Ishikawa (cell line): ENCODE measurements around the gene WDR62.

Source experiments
- CEBPB ChIP-seq: IDR thresholded peaks from 2 replicates; pipeline ENCODE4 v1.6.1; 2012
- CREB1 ChIP-seq: IDR thresholded peaks from 2 replicates; pipeline ENCODE4 v1.6.1; 2012; ENCODE audit warnings: low read depth
- EGR1 ChIP-seq: IDR thresholded peaks from 2 replicates; pipeline ENCODE4 v1.6.1; 2012
- EP300 ChIP-seq: IDR thresholded peaks from 2 replicates; pipeline ENCODE4 v1.6.1; 2012; ENCODE audit warnings: borderline replicate concordance
- FOXM1 ChIP-seq: IDR thresholded peaks from 2 replicates; pipeline ENCODE4 v1.6.1; 2012; ENCODE audit warnings: low read depth, borderline replicate concordance
- MAX ChIP-seq: IDR thresholded peaks from 2 replicates; pipeline ENCODE4 v1.6.1; 2012
- NFIC ChIP-seq: IDR thresholded peaks from 2 replicates; pipeline ENCODE4 v1.6.1; 2012
- RAD21 ChIP-seq: IDR thresholded peaks from 2 replicates; pipeline ENCODE4 v1.6.1; 2012; ENCODE audit warnings: low read depth
- REST ChIP-seq: IDR thresholded peaks from 2 replicates; pipeline ENCODE4 v1.6.1; 2012; ENCODE audit warnings: low read depth, mild to moderate bottlenecking
- TAF1 ChIP-seq: IDR thresholded peaks from 2 replicates; pipeline ENCODE4 v1.6.1; 2012; ENCODE audit warnings: low read depth, mild to moderate bottlenecking
- TCF12 ChIP-seq: IDR thresholded peaks from 2 replicates; pipeline ENCODE4 v1.6.1; 2012; ENCODE audit warnings: low read depth
- TEAD4 ChIP-seq: IDR thresholded peaks from 2 replicates; pipeline ENCODE4 v1.6.1; 2012
- USF1 ChIP-seq: IDR thresholded peaks from 2 replicates; pipeline ENCODE4 v1.6.1; 2012
- YY1 ChIP-seq: IDR thresholded peaks from 2 replicates; pipeline ENCODE4 v1.6.1; 2012; ENCODE audit warnings: low read depth
- ZBTB7A ChIP-seq: IDR thresholded peaks from 2 replicates; pipeline ENCODE4 v1.6.1; 2012; ENCODE audit warnings: low read depth

WDR62 gene

DNA sequence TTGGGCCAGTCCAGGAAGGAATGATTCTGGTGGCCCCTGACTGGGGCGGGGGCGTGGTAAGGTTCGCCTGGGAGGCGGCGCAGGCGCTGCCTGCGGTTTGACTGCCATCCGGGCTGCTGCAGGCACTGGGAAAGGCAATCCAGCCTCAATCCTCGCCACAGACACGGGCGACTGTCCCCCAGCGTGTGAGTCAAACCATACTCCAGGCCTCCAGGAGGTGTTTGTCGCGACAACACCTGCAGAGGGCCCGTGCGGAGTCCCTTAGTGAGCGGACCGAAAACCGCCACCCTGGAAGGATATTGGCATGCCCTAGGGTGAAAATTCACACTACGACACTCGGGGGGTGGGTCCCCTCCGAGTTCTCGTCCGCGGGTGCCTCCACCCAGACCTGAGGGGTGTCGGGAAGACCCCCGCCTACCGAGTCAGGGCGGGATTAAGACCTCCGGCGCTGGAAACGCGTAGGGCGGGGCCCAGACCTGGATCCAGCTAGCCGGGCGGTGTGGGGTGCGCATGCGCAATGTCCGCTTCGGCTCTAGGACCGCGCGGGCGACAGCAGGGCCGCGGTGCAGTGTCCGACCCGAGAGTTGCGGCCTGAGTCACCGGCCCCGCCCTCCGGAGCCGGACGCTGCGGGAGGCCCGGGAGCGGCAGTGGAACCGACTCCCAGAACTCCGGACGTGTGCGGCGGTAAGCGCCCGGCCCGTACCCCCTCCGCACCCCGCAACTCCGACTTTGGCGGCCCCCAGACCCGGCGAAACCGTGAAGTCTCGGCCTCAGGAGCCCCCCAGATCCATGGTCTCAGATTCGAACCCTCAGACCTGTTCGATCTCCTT is 85.0 kb downstream of the WDR62 start, which contains the start of gene CAPNS1:
TSS of gene CAPNS1 (plus strand) at position 594 of the 831 bp plus-strand sequence. CDS start 946 bp downstream, outside the sequence.
- TF ChIP-seq REST (no peak), EP300 (peak; percentile 30; the same call in 1 of the 2 replicates), YY1 (peak; percentile 67), RAD21 (no peak), TEAD4 (no peak; the same call in 1 of the 2 replicates), CREB1 (no peak), CEBPB (no peak; the same call in 1 of the 2 replicates), MAX (peak; percentile 32; the same call in 1 of the 2 replicates), NFIC (0 out of 2 replicates have a peak, but pooled peaks have one; percentile 32), ZBTB7A (peak; percentile 98), TCF12 (peak; percentile 61), TAF1 (peak; percentile 90), EGR1 (0 out of 2 replicates have a peak, but pooled peaks have one; percentile 51), FOXM1 (no peak), USF1 (peak; percentile 13; the same call in 1 of the 2 replicates)

DNA sequence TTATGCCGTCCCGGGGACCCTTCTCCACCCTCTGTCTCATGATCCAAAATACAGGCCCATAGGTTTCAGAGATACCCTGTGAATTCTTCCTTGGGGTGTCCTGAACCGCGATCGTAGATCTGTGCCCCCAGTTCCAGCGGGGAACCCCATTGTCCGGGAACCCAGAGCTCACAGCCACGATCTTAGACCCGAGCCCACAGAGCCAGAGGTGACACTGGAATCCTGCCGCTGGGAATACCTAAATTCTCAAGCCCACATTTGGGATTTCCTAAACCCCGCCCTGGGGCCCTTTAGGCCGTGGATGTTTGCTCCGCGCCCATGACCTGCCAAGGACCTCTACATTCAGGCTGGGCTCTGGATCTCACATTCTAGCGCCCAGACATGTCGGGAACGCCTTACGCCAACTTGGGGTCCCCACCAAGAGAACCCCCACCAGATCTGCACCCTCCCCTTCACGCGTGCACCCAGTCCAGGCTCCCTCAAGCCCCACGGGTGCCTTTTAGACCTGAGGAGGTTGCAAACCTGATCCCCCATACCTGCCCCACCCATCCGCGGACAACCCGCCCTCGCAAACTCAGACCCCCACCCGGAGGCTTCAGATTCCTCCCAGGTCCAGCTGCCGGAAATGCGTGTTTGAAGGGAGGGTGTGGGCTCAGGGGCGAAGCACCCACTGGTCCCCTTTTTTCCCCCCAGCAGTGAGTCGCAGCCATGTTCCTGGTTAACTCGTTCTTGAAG is 85.8 kb downstream of the WDR62 start:
- TF ChIP-seq ZBTB7A (peak; percentile 29; the same call in 1 of the 2 replicates), RAD21 (no peak), TEAD4 (no peak; the same call in 1 of the 2 replicates), TAF1 (no peak; the same call in 1 of the 2 replicates), NFIC (no peak), TCF12 (peak; percentile 10; the same call in 1 of the 2 replicates), USF1 (no peak), EGR1 (no peak), FOXM1 (no peak), MAX (0 out of 2 replicates have a peak, but pooled peaks have one; percentile 29), CEBPB (no peak), CREB1 (no peak), EP300 (no peak)

GRCh38 chr19:36141039-36141927 is 86.6 kb downstream of the WDR62 start:
- TF ChIP-seq FOXM1 (no peak), ZBTB7A (no peak), REST (no peak), EGR1 (no peak), MAX (peak; percentile 6; the same call in 1 of the 2 replicates), EP300 (no peak), TCF12 (no peak), TAF1 (peak; percentile 30; the same call in 1 of the 2 replicates), USF1 (no peak), YY1 (peak; percentile 63; the same call in 1 of the 2 replicates), CEBPB (no peak), TEAD4 (no peak), CREB1 (no peak), NFIC (no peak), RAD21 (no peak)
